ENCODE data around the gene CALHM3.

GRCh38 chr10:103428989-103429643 is 49.9 kb downstream of the CALHM3 start:
- TF ChIP-seq CTCF (IDR thresholded peaks at IDR 0.05; ENCODE audit: borderline replicate concordance, extremely low read depth, low read length, poor library complexity, severe bottlenecking) (no peak), EZH2 (IDR thresholded peaks at IDR 0.05; ENCODE audit: borderline replicate concordance, low read depth, low read length, severe bottlenecking) (no peak)

Data from DND-41 (cell line).